ENCODE measurements around the gene EEF1AKMT3.
"Not testable (repeated sequence)": the region's sequence is repeated elsewhere in the genome, so short reads cannot be mapped to it uniquely, and the experiment has no call there.

EEF1AKMT3 gene

GRCh38 chr12:57815177-57816000 lies 43.0 kb downstream of the EEF1AKMT3 start:
- H3K27me3 ChIP-seq (replicated peaks; ENCODE audit: control insufficient read depth, insufficient read depth, low read length), result no peaks in the 10 kb centered on the region
- H3K36me3 ChIP-seq (ENCODE audit: control insufficient read depth, insufficient read depth, low read length), result peaks cover 1% of the 10 kb centered on the region; the same call in 1 of the 2 replicates
- no peak for TF ChIP-seq CTCF (IDR thresholded peaks at IDR 0.05; ENCODE audit: insufficient read depth, low read length, poor library complexity, severe bottlenecking)
- no peak overlapping the region for H3K4me3 ChIP-seq (replicated peaks; ENCODE audit: low read depth, low read length)
- no peak for DNase-seq (ENCODE audit: extremely low read depth, insufficient read length)

GRCh38 chr12:57816001-57816854 lies 43.8 kb downstream of the EEF1AKMT3 start:
- no peak for DNase-seq (ENCODE audit: extremely low read depth, insufficient read length)
- Histone ChIP-seq H3K4me3 (replicated peaks; ENCODE audit: low read depth, low read length) (no peak overlapping the region), H3K27me3 (replicated peaks; ENCODE audit: control insufficient read depth, insufficient read depth, low read length) (no peaks in the 10 kb centered on the region), H3K36me3 (ENCODE audit: control insufficient read depth, insufficient read depth, low read length) (peaks cover 3% of the 10 kb centered on the region)
- no peak for TF ChIP-seq CTCF (IDR thresholded peaks at IDR 0.05; ENCODE audit: insufficient read depth, low read length, poor library complexity, severe bottlenecking)

GRCh38 chr12:57816855-57817151 lies 44.4 kb downstream of the EEF1AKMT3 start:
- DNase-seq (ENCODE audit: extremely low read depth, insufficient read length), result no peak
- no peak for TF ChIP-seq CTCF (IDR thresholded peaks at IDR 0.05; ENCODE audit: insufficient read depth, low read length, poor library complexity, severe bottlenecking)

GRCh38 chr12:57817261-57817989 lies 45.0 kb downstream of the EEF1AKMT3 start:
- H3K27me3 ChIP-seq (replicated peaks; ENCODE audit: control insufficient read depth, insufficient read depth, low read length), result no peaks in the 10 kb centered on the region
- TF ChIP-seq CTCF (IDR thresholded peaks at IDR 0.05; ENCODE audit: insufficient read depth, low read length, poor library complexity, severe bottlenecking), result no peak
- H3K36me3 ChIP-seq (ENCODE audit: control insufficient read depth, insufficient read depth, low read length), result peaks cover 11% of the 10 kb centered on the region
- DNase-seq (ENCODE audit: extremely low read depth, insufficient read length), result no peak
- H3K4me3 ChIP-seq (replicated peaks; ENCODE audit: low read depth, low read length), result no peak overlapping the region

More at GRCh38 chr12:57816855-57817151, 44.4 kb downstream of the EEF1AKMT3 start:
- H3K4me3 ChIP-seq (replicated peaks; ENCODE audit: low read depth, low read length), result no peak overlapping the region
- peaks cover 8% of the 10 kb centered on the region for H3K36me3 ChIP-seq (ENCODE audit: control insufficient read depth, insufficient read depth, low read length)
- H3K27me3 ChIP-seq (replicated peaks; ENCODE audit: control insufficient read depth, insufficient read depth, low read length), result no peaks in the 10 kb centered on the region

GRCh38 chr12:57817990-57818331 lies 45.5 kb downstream of the EEF1AKMT3 start:
- peaks cover 15% of the 10 kb centered on the region for H3K36me3 ChIP-seq (ENCODE audit: control insufficient read depth, insufficient read depth, low read length)
- H3K4me3 ChIP-seq (replicated peaks; ENCODE audit: low read depth, low read length); DNase-seq (ENCODE audit: extremely low read depth, insufficient read length); H3K27me3 ChIP-seq (replicated peaks; ENCODE audit: control insufficient read depth, insufficient read depth, low read length): not testable (repeated sequence)

GRCh38 chr12:57820119-57820518 lies 47.7 kb downstream of the EEF1AKMT3 start:
- H3K36me3 ChIP-seq (ENCODE audit: control insufficient read depth, insufficient read depth, low read length), result peaks cover 33% of the 10 kb centered on the region
- H3K4me3 ChIP-seq (replicated peaks; ENCODE audit: low read depth, low read length); DNase-seq (ENCODE audit: extremely low read depth, insufficient read length); H3K27me3 ChIP-seq (replicated peaks; ENCODE audit: control insufficient read depth, insufficient read depth, low read length): not testable (repeated sequence)

GRCh38 chr12:57821015-57821414 lies 48.6 kb downstream of the EEF1AKMT3 start:
- DNase-seq (ENCODE audit: extremely low read depth, insufficient read length); H3K27me3 ChIP-seq (replicated peaks; ENCODE audit: control insufficient read depth, insufficient read depth, low read length); H3K4me3 ChIP-seq (replicated peaks; ENCODE audit: low read depth, low read length): not testable (repeated sequence)
- peaks cover 36% of the 10 kb centered on the region for H3K36me3 ChIP-seq (ENCODE audit: control insufficient read depth, insufficient read depth, low read length)
